HEK293T (cell line): Measurements from ENCODE around the gene LPO.

ENCODE experiments used
- CTCF ChIA-PET: fragments of 350-600 bp; formaldehyde crosslinking; extraction: SDS; loops from one replicate; lab custom pipeline; 2021; ENCODE audit warnings: antibody characterized with exemption, inconsistent platforms; lab: Yijun Ruan, JAX
- POLR2A ChIA-PET: fragments of 350-600 bp; formaldehyde crosslinking; extraction: SDS; loops from one replicate; lab custom pipeline; 2020; ENCODE audit warnings: antibody characterized with exemption, inconsistent platforms; lab: Yijun Ruan, JAX
- DNase-seq: peaks from one replicate; pipeline ENCODE4 v3.0.0; 2012; ENCODE audit warnings: mixed read lengths; ENCODE audit errors: extremely low spot score
- ARNT ChIP-seq: fragments of 450-650 bp; IDR thresholded peaks from 2 replicates; pipeline ENCODE4 v1.6.1; 2017; ENCODE audit warnings: mild to moderate bottlenecking
- BHLHE40 ChIP-seq: fragments of 450-650 bp; IDR thresholded peaks from 2 replicates; pipeline ENCODE4 v1.6.1; 2016; ENCODE audit warnings: mild to moderate bottlenecking, moderate library complexity, borderline replicate concordance
- CTBP1 ChIP-seq: fragments of 450-650 bp; IDR thresholded peaks from 2 replicates; pipeline ENCODE4 v1.6.1; 2016; ENCODE audit warnings: borderline replicate concordance
- ELF4 ChIP-seq: fragments of 450-650 bp; IDR thresholded peaks from 2 replicates; pipeline ENCODE4 v1.6.1; 2017; ENCODE audit warnings: antibody characterized with exemption
- FOXA1 ChIP-seq: fragments of 450-650 bp; IDR thresholded peaks from 2 replicates; pipeline ENCODE4 v1.6.1; 2016; ENCODE audit warnings: mild to moderate bottlenecking
- FOXK2 ChIP-seq: fragments of 450-650 bp; IDR thresholded peaks from 2 replicates; pipeline ENCODE4 v1.6.1; 2016; ENCODE audit warnings: mild to moderate bottlenecking
- FOXM1 ChIP-seq: fragments of 450-650 bp; IDR thresholded peaks from 2 replicates; pipeline ENCODE4 v1.6.1; 2017; ENCODE audit warnings: mild to moderate bottlenecking, borderline replicate concordance
- HDGF ChIP-seq: fragments of 450-650 bp; IDR thresholded peaks from 2 replicates; pipeline ENCODE4 v1.6.1; 2017; ENCODE audit warnings: antibody characterized with exemption, borderline replicate concordance
- L3MBTL2 ChIP-seq: fragments of 450-650 bp; conservative IDR thresholded peaks from 2 replicates; pipeline ENCODE4 v1.6.1; 2016; ENCODE audit warnings: mild to moderate bottlenecking
- LEF1 ChIP-seq: fragments of 450-650 bp; IDR thresholded peaks from 2 replicates; pipeline ENCODE4 v1.6.1; 2017; ENCODE audit warnings: mild to moderate bottlenecking, borderline replicate concordance
- NFRKB ChIP-seq: fragments of 450-650 bp; IDR thresholded peaks from 2 replicates; pipeline ENCODE4 v1.6.1; 2016; ENCODE audit warnings: mild to moderate bottlenecking, moderate library complexity
- PKNOX1 ChIP-seq: fragments of 450-650 bp; IDR thresholded peaks from 2 replicates; pipeline ENCODE4 v1.6.1; 2016
- SUZ12 ChIP-seq: fragments of 450-650 bp; IDR thresholded peaks from 2 replicates; pipeline ENCODE4 v1.6.1; 2016; ENCODE audit warnings: mild to moderate bottlenecking
- TARDBP ChIP-seq: fragments of 450-650 bp; IDR thresholded peaks from 2 replicates; pipeline ENCODE4 v1.6.1; 2016
- ZNF384 ChIP-seq: fragments of 450-650 bp; IDR thresholded peaks from 2 replicates; pipeline ENCODE4 v1.6.1; 2016

Gene LPO

GRCh38 chr17:58282442-58282841 is 44.1 kb downstream of the LPO start:
- POLR2A ChIA-PET, result no interaction called here
- TF ChIP-seq L3MBTL2 (no peak), CTBP1 (no peak), FOXA1 (no peak), PKNOX1 (no peak), TARDBP (no peak), ZNF384 (no peak), SUZ12 (no peak), ARNT (no peak), ELF4 (no peak), LEF1 (no peak), HDGF (no peak)
- peak; percentile 6 for DNase-seq
- CTCF ChIA-PET, result interaction anchor here (0.7 to 1.2 kb wide), 2 partner anchors 10 to 1003 kb away, joined by 3 read pairs; no protein-coding TSS in a partner anchor

- peak; percentile 3 for DNase-seq
- ChIA-PET POLR2A (no interaction called here), CTCF (no interaction called here)
- TF ChIP-seq BHLHE40 (no peak), ZNF384 (no peak), HDGF (no peak), PKNOX1 (no peak), ARNT (no peak), CTBP1 (no peak), L3MBTL2 (no peak)
Measured at GRCh38 chr17:58283674-58284612, 45.6 kb downstream of the LPO start.

- ChIA-PET CTCF (no interaction called here), POLR2A (no interaction called here)
- TF ChIP-seq HDGF, result no peak
- TF ChIP-seq FOXM1, result no peak
- no peak for TF ChIP-seq BHLHE40
- no peak for TF ChIP-seq L3MBTL2
- TF ChIP-seq ARNT, result no peak
- TF ChIP-seq CTBP1, result no peak
- TF ChIP-seq FOXK2, result no peak
- no peak for TF ChIP-seq NFRKB
- no peak for TF ChIP-seq SUZ12
- DNase-seq, result no peak
Measured at GRCh38 chr17:58284613-58285421, 46.4 kb downstream of the LPO start.

GRCh38 chr17:58285422-58285810 is 47.0 kb downstream of the LPO start:
- ChIA-PET POLR2A (no interaction called here), CTCF (interaction anchor here (1.6 kb wide), 1 partner anchor 18 kb away, joined by 3 read pairs; no protein-coding TSS in a partner anchor)
- TF ChIP-seq CTBP1, result no peak
- TF ChIP-seq PKNOX1, result no peak
- no peak for TF ChIP-seq ZNF384
- TF ChIP-seq NFRKB, result no peak
- no peak for TF ChIP-seq BHLHE40
- no peak for TF ChIP-seq TARDBP
- no peak for TF ChIP-seq ARNT
- no peak for DNase-seq

GRCh38 chr17:58289869-58290268 is 51.5 kb downstream of the LPO start:
- ChIA-PET CTCF (no interaction called here), POLR2A (no interaction called here)
- TF ChIP-seq HDGF, result no peak
- TF ChIP-seq FOXK2, result no peak
- no peak for TF ChIP-seq TARDBP
- no peak for TF ChIP-seq SUZ12
- TF ChIP-seq BHLHE40, result no peak
- no peak for TF ChIP-seq LEF1
- DNase-seq, result no peak

DNA sequence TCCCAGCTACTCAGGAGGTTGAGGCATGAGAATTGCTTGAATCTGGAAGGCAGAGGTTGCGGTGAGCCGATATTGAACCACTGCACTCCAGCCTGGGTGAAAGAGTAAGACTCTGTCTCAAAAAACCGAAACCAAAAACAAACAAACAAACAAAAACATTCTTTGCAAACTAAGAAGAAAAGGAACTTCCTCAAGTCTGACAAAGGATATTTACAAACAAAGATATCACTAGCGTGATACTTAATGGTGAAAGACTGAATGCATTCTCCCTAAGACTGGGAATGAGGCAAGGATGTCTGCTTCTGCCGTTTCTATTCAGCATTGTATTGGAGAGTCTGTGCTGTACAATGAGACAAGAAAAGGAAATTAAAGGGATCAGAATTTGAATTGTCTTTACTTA is 52.9 kb downstream of the LPO start:
- POLR2A ChIA-PET, result no interaction called here
- TF ChIP-seq LEF1, result no peak
- no peak for DNase-seq
- CTCF ChIA-PET, result interaction anchor here (1.2 kb wide), 1 partner anchor 26 kb away, joined by 3 read pairs; no protein-coding TSS in a partner anchor
